Measurements from ENCODE around the gene CPXM2.

DNA sequence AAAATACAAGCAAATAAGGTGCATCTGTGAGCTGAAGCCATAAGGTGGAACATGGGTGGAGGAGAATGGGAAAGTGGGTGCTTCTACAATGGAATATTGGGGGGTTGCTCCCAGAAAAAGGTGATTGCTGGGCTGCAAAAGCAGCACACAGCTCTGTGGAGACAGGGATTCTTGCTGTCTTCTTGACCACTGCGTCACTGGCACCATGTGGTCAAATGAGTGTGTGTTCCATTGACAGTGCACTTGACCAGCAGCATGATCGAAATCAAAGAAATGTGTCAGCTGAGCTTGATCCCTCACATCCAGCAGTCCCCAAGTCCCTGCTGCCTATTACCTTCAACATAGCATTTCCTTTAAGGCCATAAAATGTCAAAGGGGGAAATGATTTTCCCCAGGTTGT lies 169.3 kb downstream of the CPXM2 start:
- TF ChIP-seq CTCF (IDR thresholded peaks at IDR 0.05): no peak
- TF ChIP-seq POLR2A (IDR thresholded peaks at IDR 0.05): no peak

Data from uterus (tissue), 2 donors.